HG02678 (cell line): ENCODE measurements around the gene MYH7B.

Source experiments
- ATAC-seq: cut with Tn5 transposase; IDR thresholded peaks from one replicate; pipeline ENCODE4 v1.9.1; 2021; ENCODE audit warnings: mild to moderate bottlenecking, moderate library complexity; ENCODE audit not compliant: unreplicated experiment

The MYH7B gene

GRCh38 chr20:35003211-35004031 lies 47.8 kb downstream of the MYH7B start:
- no peak for ATAC-seq

GRCh38 chr20:35004051-35004725 lies 48.5 kb downstream of the MYH7B start:
- no peak for ATAC-seq

- no peak for ATAC-seq
Measured at GRCh38 chr20:35004749-35005462, 49.2 kb downstream of the MYH7B start.
